HepG2 (cell line): ENCODE data around the gene SCAF4. TPM values are rescaled to one million over a fixed set of nuclear protein-coding genes. Genes with fewer than 3 reads are reported as not detected.

Experiments
- ATAC-seq: fragments of 200-7000 bp; cut with Tn5 transposase; 3 replicates; pipeline ENCODE4 v1.9.1; 2020; ENCODE audit warnings: mild to moderate bottlenecking, moderate library complexity
- BruUV-seq: library from RNA; stranded (reverse); fragments of 400-500 nt; replicated peaks from 2 replicates; lab custom pipeline; 2021; lab: Mats Ljungman, UMichigan
- CTCF ChIA-PET: fragments of 300-600 bp; formaldehyde crosslinking; extraction: SDS; loops from one replicate; lab custom pipeline; 2021; ENCODE audit warnings: low total read pairs, inconsistent platforms, low intra/inter-chr PET ratio; lab: Yijun Ruan, JAX
- POLR2A ChIA-PET: fragments of 350-600 bp; sonication (Branson Sonifier 250); formaldehyde crosslinking; loops from one replicate; lab custom pipeline; 2020; ENCODE audit warnings: antibody characterized with exemption, inconsistent platforms; lab: Yijun Ruan, JAX
- DNase-seq: peaks from one replicate; pipeline ENCODE4 v3.0.0-alpha.2; 2015; ENCODE audit warnings: low spot score
- FAIRE-seq: peaks from 3 replicates; lab custom pipeline; 2011; peaks lifted over from hg19 to GRCh38; lab: Jason Lieb, UNC
- H2AFZ ChIP-seq: one replicate; pipeline ENCODE4 v1.6.1; 2011; ENCODE audit warnings: low read length, inconsistent platforms
- H3K27ac ChIP-seq: fragments of 300-600 bp; 3 replicates; pipeline ENCODE4 v1.8.0; 2011; ENCODE audit warnings: mixed run types, mild to moderate bottlenecking, mixed read lengths, low read length, inconsistent platforms; ENCODE audit not compliant: insufficient read depth; ENCODE audit errors: extremely low read length
- H3K27me3 ChIP-seq, 2 experiments: fragments of 200-600 bp in 1 of 2; 2 replicates in 1 of 2; 3 replicates in 1 of 2; pipeline versions ENCODE4 v1.6.0 to v1.8.0; 2011; ENCODE audit warnings: low read length in 2 of 2, mild to moderate bottlenecking in 2 of 2, moderate library complexity in 2 of 2, inconsistent platforms in 1 of 2; ENCODE audit not compliant: insufficient read depth in 2 of 2, control insufficient read depth in 1 of 2
- H3K36me3 ChIP-seq, 2 experiments: fragments of 200-600 bp in 1 of 2; replicated peaks in 1 of 2; 2 replicates in 1 of 2; 3 replicates in 1 of 2; pipeline versions ENCODE4 v1.5.1 to v1.8.0; 2011; ENCODE audit warnings: low read length in 2 of 2, inconsistent platforms in 1 of 2; ENCODE audit not compliant: insufficient read depth in 2 of 2, control insufficient read depth in 1 of 2
- H3K4me1 ChIP-seq: 2 replicates; pipeline ENCODE4 v1.5.1; 2012; ENCODE audit warnings: low read length, inconsistent platforms; ENCODE audit not compliant: insufficient read depth
- H3K4me2 ChIP-seq: 2 replicates; pipeline ENCODE4 v1.6.0; 2011; ENCODE audit warnings: low read depth, low read length, inconsistent platforms
- H3K4me3 ChIP-seq, 3 experiments: fragments of 200-600 bp in 1 of 3; sonication (generic), shearing (Covaris generic) in 1 of 3; replicated peaks in 1 of 3; 2 replicates each; pipeline ENCODE4 v1.5.1; 2011 to 2016; ENCODE audit warnings: low read length in 3 of 3, inconsistent platforms in 2 of 3, low read depth in 2 of 3, mild to moderate bottlenecking in 2 of 3, control low read depth in 1 of 3, mixed read lengths in 1 of 3; ENCODE audit not compliant: insufficient read depth in 1 of 3
- H3K79me2 ChIP-seq: one replicate; pipeline ENCODE4 v1.6.1; 2011; ENCODE audit warnings: low read length, inconsistent platforms; ENCODE audit not compliant: insufficient read depth
- H3K9ac ChIP-seq: 2 replicates; pipeline ENCODE4 v1.6.0; 2011; ENCODE audit warnings: mild to moderate bottlenecking, low read depth, low read length, inconsistent platforms; ENCODE audit not compliant: insufficient read depth
- H3K9me3 ChIP-seq: 2 replicates; pipeline ENCODE4 v1.5.1; 2012; ENCODE audit warnings: mild to moderate bottlenecking, low read length
- H4K20me1 ChIP-seq: 2 replicates; pipeline ENCODE4 v1.6.0; 2011; ENCODE audit warnings: inconsistent platforms, mild to moderate bottlenecking, low read length, moderate library complexity; ENCODE audit not compliant: insufficient read depth
- CREM ChIP-seq, 2 experiments: sonication (generic) in 1 of 2; formaldehyde crosslinking in 1 of 2; IDR thresholded peaks; 2 replicates each; pipeline versions ENCODE4 v1.4.0 to v1.6.1; 2016 to 2020; ENCODE audit warnings: antibody characterized with exemption in 1 of 2, mild to moderate bottlenecking in 1 of 2, missing genetic modification reagents in 1 of 2
- GZF1 ChIP-seq: sonication (generic); formaldehyde crosslinking; IDR thresholded peaks from 2 replicates; pipeline ENCODE4 v1.5.1; 2020; ENCODE audit warnings: mild to moderate bottlenecking, missing genetic modification reagents
- HDAC2 ChIP-seq: sonication (generic); formaldehyde crosslinking; IDR thresholded peaks from 2 replicates; pipeline ENCODE4 v1.4.0; 2020; ENCODE audit warnings: missing genetic modification reagents
- HMGXB4 ChIP-seq, 2 experiments: sonication (generic) in 1 of 2; formaldehyde crosslinking in 1 of 2; IDR thresholded peaks; 2 replicates each; pipeline versions ENCODE4 v1.4.0 to v1.6.1; 2018 to 2020; ENCODE audit warnings: missing genetic modification reagents in 2 of 2, borderline replicate concordance in 1 of 2, low read depth in 1 of 2, mild to moderate bottlenecking in 1 of 2, missing biosample characterization in 1 of 2
- KDM5A ChIP-seq: fragments of 200-600 bp; sonication (generic); IDR thresholded peaks from 2 replicates; pipeline ENCODE4 v1.7.0; 2018; ENCODE audit warnings: antibody characterized with exemption, mild to moderate bottlenecking, low read length, borderline replicate concordance
- NCOR1 ChIP-seq: fragments of 200-600 bp; sonication (generic); IDR thresholded peaks from 2 replicates; pipeline ENCODE4 v1.7.0; 2017; ENCODE audit warnings: antibody characterized with exemption, low read length, borderline replicate concordance
- PRDM10 ChIP-seq: sonication (generic); formaldehyde crosslinking; IDR thresholded peaks from 2 replicates; pipeline ENCODE4 v1.4.0; 2020; ENCODE audit warnings: low read depth, missing genetic modification reagents
- RFXAP ChIP-seq: sonication (generic); formaldehyde crosslinking; IDR thresholded peaks from 2 replicates; pipeline ENCODE4 v1.4.0; 2020; ENCODE audit warnings: missing genetic modification reagents, borderline replicate concordance
- SAP130 ChIP-seq: IDR thresholded peaks from 2 replicates; pipeline ENCODE4 v1.6.1; 2016; ENCODE audit warnings: low read depth
- UBTF ChIP-seq: sonication (generic); formaldehyde crosslinking; IDR thresholded peaks from 2 replicates; pipeline ENCODE4 v1.4.0; 2020; ENCODE audit warnings: mild to moderate bottlenecking, missing genetic modification reagents
- XRCC5 ChIP-seq: fragments of 200-400 bp; formaldehyde crosslinking; optimal IDR thresholded peaks from 2 replicates; pipeline ENCODE3; 2017; ENCODE audit warnings: mild to moderate bottlenecking, low read length
- ZNF558 ChIP-seq: sonication (generic); formaldehyde crosslinking; IDR thresholded peaks from 2 replicates; pipeline ENCODE4 v1.9.0; 2022; ENCODE audit warnings: mild to moderate bottlenecking, missing genetic modification reagents, borderline replicate concordance
- WGBS: methylation state at CpG from one replicate; pipeline ENCODE4 v1.1.6; 2017; ENCODE audit warnings: low lambda C conversion rate; 5-methylcytosine and 5-hydroxymethylcytosine counted together
- in situ Hi-C: cut with HindIII; loops from 2 replicates; pipeline ENCODE4 v1.10.0; 2017; ENCODE audit warnings: low pct_unique_long_range_greater_than_20kb; ENCODE audit not compliant: extremely low pct_ligation_motif_present
- intact Hi-C: fragments of 100-400 bp; cut with micrococcal nuclease; formaldehyde crosslinking; loops from one replicate; pipeline ENCODE4 v1.10.0; 2022; ENCODE audit not compliant: unreplicated experiment
- polyA plus RNA-seq, 8 experiments: library from polyadenylated mRNA; depleted of rRNA in 3 of 8; stranded (reverse) in 7 of 8; unstranded in 1 of 8; fragments of >200 nt; fragmentation: Illumina TruSeq in 4 of 8; extraction: Trizol in 4 of 8; gene quantifications; 2 replicates each; pipeline versions ENCODE4 v1.2.1 to v1.2.3, GENCODE V29; 2011 to 2016; ENCODE audit warnings: low read depth in 4 of 8, missing spikeins in 1 of 8, mixed read lengths in 1 of 8; ENCODE audit not compliant: insufficient read depth in 1 of 8
- total RNA-seq, 5 experiments: library from RNA; depleted of rRNA; stranded (reverse); fragments of >200 nt; fragmentation: Illumina TruSeq; extraction: Trizol; gene quantifications; 2 replicates each; pipeline ENCODE4 v1.2.3, GENCODE V29; 2016; ENCODE audit warnings: low read depth in 1 of 5
- TF ChIP-seq, protein P1 (sequence below): sonication (generic); formaldehyde crosslinking; conservative IDR thresholded peaks from 2 replicates; pipeline ENCODE4 v1.8.0; 2022; ENCODE audit warnings: mild to moderate bottlenecking, moderate library complexity, missing genetic modification reagents

SCAF4 gene
- total and polyA plus RNA-seq, 2 of the 13 experiments (the other 11 are each of a cell fraction or from before 2014, with no cell fraction given): 9.1 to 11.5 TPM

DNA sequence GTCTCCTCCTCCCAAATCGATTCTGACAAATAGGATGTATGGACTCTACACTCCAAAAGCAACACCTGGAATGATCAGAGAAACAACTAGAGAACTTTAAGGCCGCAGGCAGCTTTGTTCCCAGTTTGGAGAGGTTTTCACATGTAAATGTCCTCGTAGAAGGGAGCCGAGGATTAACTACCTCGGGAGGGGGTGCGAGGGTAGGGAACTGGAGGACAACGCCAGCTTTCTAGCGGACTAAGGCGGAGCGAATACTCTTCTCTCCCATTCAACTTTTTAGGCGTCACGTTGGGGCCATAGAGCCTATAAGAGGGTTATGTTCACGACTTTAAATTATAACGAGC, 1.2 kb downstream of the SCAF4 start:
- peak; percentile 12 for DNase-seq
- Histone ChIP-seq H3K27ac (peak overlapping the region; percentile 98), H3K36me3 (peaks cover 0 to 9% of the 10 kb centered on the region in 2 experiments; a peak in 1 of 5 replicates), H3K4me2 (peak overlapping the region; percentile 76), H3K4me1 (peaks cover 52% of the 10 kb centered on the region), H2AFZ (no peak overlapping the region), H3K27me3 (no peaks in the 10 kb centered on the region; a peak in 1 of 5 replicates), H3K79me2 (peaks cover 60% of the 10 kb centered on the region), H3K9me3 (no peaks in the 10 kb centered on the region), H4K20me1 (peaks cover 49% of the 10 kb centered on the region), H3K9ac (peak overlapping the region; percentile 99), H3K4me3 (peak overlapping the region; percentile 96)
- ChIA-PET CTCF (no interaction called here), POLR2A (interaction anchor here (0.6 to 1.4 kb wide), 2 partner anchors 8 to 548 kb away, joined by 3 to 4 read pairs; partner anchors contain the start of gene MIS18A)
- FAIRE-seq: peak; percentile 46
- BruUV-seq: no TSS peak
- peak; percentile 15 for ATAC-seq
- intact Hi-C loops (loop anchor here (5.0 kb wide), 1 partner anchor 63 kb away; no protein-coding TSS in a partner anchor), in situ Hi-C loops (no loop called here)
- 3% methylated on average over 14 of the region's 14 CpGs for WGBS
- no peak for TF ChIP-seq RFXAP (CRISPR knock-in tag)
- TF ChIP-seq HDAC2 (CRISPR knock-in tag): peak; percentile 15; the same call in 1 of the 2 replicates
- TF ChIP-seq PRDM10 (CRISPR knock-in tag): 0 out of 2 replicates have a peak, but pooled peaks have one; percentile 79
- 0 out of 2 replicates have a peak, but pooled peaks have one; percentile 63 for TF ChIP-seq NCOR1
- TF ChIP-seq, protein P1, sequence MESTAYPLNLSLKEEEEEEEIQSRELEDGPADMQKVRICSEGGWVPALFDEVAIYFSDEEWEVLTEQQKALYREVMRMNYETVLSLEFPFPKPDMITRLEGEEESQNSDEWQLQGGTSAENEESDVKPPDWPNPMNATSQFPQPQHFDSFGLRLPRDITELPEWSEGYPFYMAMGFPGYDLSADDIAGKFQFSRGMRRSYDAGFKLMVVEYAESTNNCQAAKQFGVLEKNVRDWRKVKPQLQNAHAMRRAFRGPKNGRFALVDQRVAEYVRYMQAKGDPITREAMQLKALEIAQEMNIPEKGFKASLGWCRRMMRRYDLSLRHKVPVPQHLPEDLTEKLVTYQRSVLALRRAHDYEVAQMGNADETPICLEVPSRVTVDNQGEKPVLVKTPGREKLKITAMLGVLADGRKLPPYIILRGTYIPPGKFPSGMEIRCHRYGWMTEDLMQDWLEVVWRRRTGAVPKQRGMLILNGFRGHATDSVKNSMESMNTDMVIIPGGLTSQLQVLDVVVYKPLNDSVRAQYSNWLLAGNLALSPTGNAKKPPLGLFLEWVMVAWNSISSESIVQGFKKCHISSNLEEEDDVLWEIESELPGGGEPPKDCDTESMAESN (CRISPR knock-in tag): 0 out of 2 replicates have a peak, but pooled peaks have one; percentile 24
- TF ChIP-seq XRCC5: peak; percentile 14
- peak; percentile 37; the same call in 1 of the 2 replicates for TF ChIP-seq KDM5A
- no peak for TF ChIP-seq UBTF
- no peak for TF ChIP-seq GZF1 (CRISPR knock-in tag)
- TF ChIP-seq ZNF558 (CRISPR knock-in tag): no peak
- peak; percentile 38; the same call in 1 of the 2 replicates for TF ChIP-seq SAP130 (CRISPR knock-in tag)
- peak; percentile 29; the same call in 1 of the 2 replicates for TF ChIP-seq CREM (IDR thresholded peaks at IDR 0.05)
- no peak for TF ChIP-seq CREM (CRISPR knock-in tag; IDR thresholded peaks at IDR 0.05)
- 0 out of 4 replicates have a peak, but pooled peaks of 1 of the 2 experiments have one; percentile 15 for TF ChIP-seq HMGXB4 (CRISPR knock-in tag; IDR thresholded peaks at IDR 0.05; ENCODE audit: borderline replicate concordance in 1 of 2, low read depth in 1 of 2)
